CMK (cell line): ENCODE measurements around the gene PCDH9.

Experiments
- DNase-seq: peaks from one replicate; pipeline ENCODE4 v3.0.0-alpha.2; 2010; ENCODE audit warnings: low read depth

PCDH9 gene

GRCh38 chr13:66574606-66575005 lies 655.5 kb downstream of the PCDH9 start:
- DNase-seq, result no peak

GRCh38 chr13:66567899-66568612 lies 662.1 kb downstream of the PCDH9 start:
- no peak for DNase-seq

GRCh38 chr13:66565279-66565678 lies 664.9 kb downstream of the PCDH9 start:
- no peak for DNase-seq

GRCh38 chr13:66563076-66563475 lies 667.1 kb downstream of the PCDH9 start:
- DNase-seq, result no peak

- no peak for DNase-seq
Measured at GRCh38 chr13:66562054-66562453, 668.1 kb downstream of the PCDH9 start.

- DNase-seq, result no peak
Measured at GRCh38 chr13:66560991-66561390, 669.1 kb downstream of the PCDH9 start.

GRCh38 chr13:66560189-66560588 lies 669.9 kb downstream of the PCDH9 start:
- DNase-seq, result no peak

- no peak for DNase-seq
Measured at GRCh38 chr13:66559093-66559492, 671.0 kb downstream of the PCDH9 start.

- DNase-seq, result no peak
Measured at GRCh38 chr13:66558506-66558905, 671.6 kb downstream of the PCDH9 start.

GRCh38 chr13:66557357-66557756 lies 672.8 kb downstream of the PCDH9 start:
- no peak for DNase-seq

- no peak for DNase-seq
Measured at GRCh38 chr13:66556306-66556705, 673.8 kb downstream of the PCDH9 start.

GRCh38 chr13:66553391-66553790 lies 676.7 kb downstream of the PCDH9 start:
- DNase-seq, result no peak

- DNase-seq, result no peak
Measured at GRCh38 chr13:66551128-66551527, 679.0 kb downstream of the PCDH9 start.

GRCh38 chr13:66547685-66548084 lies 682.5 kb downstream of the PCDH9 start:
- DNase-seq, result no peak

GRCh38 chr13:66546534-66547379 lies 683.4 kb downstream of the PCDH9 start:
- no peak for DNase-seq

- DNase-seq, result no peak
Measured at GRCh38 chr13:66543780-66544179, 686.4 kb downstream of the PCDH9 start.

- DNase-seq, result no peak
Measured at GRCh38 chr13:66537417-66537816, 692.7 kb downstream of the PCDH9 start.

GRCh38 chr13:66536746-66537145 lies 693.4 kb downstream of the PCDH9 start:
- no peak for DNase-seq

- no peak for DNase-seq
Measured at GRCh38 chr13:66534561-66534960, 695.6 kb downstream of the PCDH9 start.

GRCh38 chr13:66532845-66533244 lies 697.3 kb downstream of the PCDH9 start:
- no peak for DNase-seq

GRCh38 chr13:66532146-66532545 lies 698.0 kb downstream of the PCDH9 start:
- no peak for DNase-seq

GRCh38 chr13:66530686-66531085 lies 699.5 kb downstream of the PCDH9 start:
- no peak for DNase-seq

GRCh38 chr13:66530158-66530557 lies 700.0 kb downstream of the PCDH9 start:
- no peak for DNase-seq
